K562 (cell line): ENCODE results near the gene PRPF38A. TPM values are rescaled to one million over a fixed set of nuclear protein-coding genes. Genes with fewer than 3 reads are reported as not detected.

Source experiments
- ATAC-seq: fragments of 200-7000 bp; cut with Tn5 transposase; 3 replicates; pipeline ENCODE4 v1.9.1; 2020; ENCODE audit warnings: moderate library complexity
- BruUV-seq: library from RNA; stranded (reverse); fragments of 400-500 nt; replicated peaks from 2 replicates; lab custom pipeline; 2021; lab: Mats Ljungman, UMichigan
- CTCF ChIA-PET: fragments of 300-600 bp; formaldehyde crosslinking; extraction: SDS; loops from one replicate; lab custom pipeline; 2021; ENCODE audit warnings: low intra/inter-chr PET ratio; lab: Yijun Ruan, JAX
- POLR2A ChIA-PET: fragments of 300-600, 350-650 bp; sonication (Branson Sonifier 250); formaldehyde crosslinking; extraction: SDS; loops from one replicate; lab custom pipeline; 2021; ENCODE audit warnings: antibody characterized with exemption, inconsistent platforms; lab: Yijun Ruan, JAX
- DNase-seq, 4 experiments: peaks; one replicate each; pipeline versions ENCODE4 v3.0.0 to v3.0.0-alpha.2; 2011 to 2018; ENCODE audit warnings: low spot score in 3 of 4, mixed read lengths in 3 of 4; ENCODE audit errors: extremely low read depth in 1 of 4
- FAIRE-seq: peaks from 2 replicates; lab custom pipeline; 2011; peaks lifted over from hg19 to GRCh38; lab: Jason Lieb, UNC
- H2AFZ ChIP-seq: 2 replicates; pipeline ENCODE4 v1.6.0; 2011; ENCODE audit warnings: low read depth, low read length, control low read depth, inconsistent platforms
- H3K27ac ChIP-seq: fragments of 200-600 bp; 3 replicates; pipeline ENCODE4 v1.8.0; 2011; ENCODE audit warnings: low read depth, mild to moderate bottlenecking, control low read depth, inconsistent platforms, low read length, moderate library complexity, mixed read lengths; ENCODE audit errors: extremely low read depth
- H3K27me3 ChIP-seq, 2 experiments: fragments of 300-600 bp in 1 of 2; 2 replicates in 1 of 2; 3 replicates in 1 of 2; pipeline versions ENCODE4 v1.6.0 to v1.8.0; 2011; ENCODE audit warnings: inconsistent platforms in 2 of 2, low read length in 2 of 2, mild to moderate bottlenecking in 1 of 2, mixed read lengths in 1 of 2, moderate library complexity in 1 of 2; ENCODE audit not compliant: control insufficient read depth in 2 of 2, insufficient read depth in 2 of 2
- H3K36me3 ChIP-seq: fragments of 300-600 bp; 3 replicates; pipeline ENCODE4 v1.8.0; 2011; ENCODE audit warnings: mild to moderate bottlenecking, low read length, inconsistent platforms; ENCODE audit not compliant: control insufficient read depth, insufficient read depth
- H3K4me1 ChIP-seq, 2 experiments: fragments of 200-600 bp in 1 of 2; replicated peaks in 1 of 2; 2 replicates in 1 of 2; 3 replicates in 1 of 2; pipeline versions ENCODE4 v1.5.1 to v1.8.0; 2011; ENCODE audit warnings: inconsistent platforms in 2 of 2, low read length in 2 of 2, mild to moderate bottlenecking in 1 of 2, mixed read lengths in 1 of 2, moderate library complexity in 1 of 2; ENCODE audit not compliant: control insufficient read depth in 2 of 2, insufficient read depth in 2 of 2
- H3K4me2 ChIP-seq: 2 replicates; pipeline ENCODE4 v1.6.1; 2011; ENCODE audit warnings: low read length, control low read depth, inconsistent platforms, mixed read lengths; ENCODE audit not compliant: insufficient read depth
- H3K4me3 ChIP-seq: fragments of 200-600 bp; sonication (generic), shearing (Covaris generic); 2 replicates; pipeline ENCODE4 v1.5.1; 2016; ENCODE audit warnings: control low read depth, inconsistent platforms
- H3K79me2 ChIP-seq: fragments of 200-600 bp; 3 replicates; pipeline ENCODE4 v1.8.0; 2011; ENCODE audit warnings: low read length, inconsistent platforms; ENCODE audit not compliant: control insufficient read depth, insufficient read depth
- H3K9ac ChIP-seq, 2 experiments: 2 replicates each; pipeline versions ENCODE4 v1.6.0 to v1.6.1; 2011; ENCODE audit warnings: low read depth in 2 of 2, low read length in 2 of 2, control low read depth in 1 of 2, inconsistent platforms in 1 of 2, mild to moderate bottlenecking in 1 of 2, mixed read lengths in 1 of 2; ENCODE audit not compliant: insufficient read depth in 1 of 2
- H3K9me1 ChIP-seq: one replicate; pipeline ENCODE4 v1.6.0; 2011; ENCODE audit warnings: inconsistent platforms, mild to moderate bottlenecking, low read length, moderate library complexity; ENCODE audit not compliant: control insufficient read depth, insufficient read depth
- H3K9me3 ChIP-seq: replicated peaks from 2 replicates; pipeline ENCODE4 v1.5.1; 2011; ENCODE audit warnings: low read depth, low read length, inconsistent platforms; ENCODE audit not compliant: control insufficient read depth, insufficient read depth
- H4K20me1 ChIP-seq: replicated peaks from 2 replicates; pipeline ENCODE4 v1.6.1; 2011; ENCODE audit warnings: low read length, inconsistent platforms, mixed read lengths; ENCODE audit not compliant: control insufficient read depth, insufficient read depth
- AFF1 ChIP-seq, 2 experiments: fragments of 450-650 bp; IDR thresholded peaks; 2 replicates each; pipeline ENCODE4 v1.6.1; 2018; ENCODE audit warnings: mild to moderate bottlenecking in 2 of 2, low read depth in 1 of 2; ENCODE audit not compliant: partially characterized antibody in 2 of 2
- C11orf30 ChIP-seq: fragments of 450-650 bp; IDR thresholded peaks from 2 replicates; pipeline ENCODE4 v1.6.1; 2016; ENCODE audit warnings: low read depth, mild to moderate bottlenecking
- CBFB ChIP-seq: sonication (generic); formaldehyde crosslinking; IDR thresholded peaks from 2 replicates; pipeline ENCODE4 v1.4.0; 2020; ENCODE audit warnings: mild to moderate bottlenecking, missing genetic modification reagents
- DNMT1 ChIP-seq: fragments of 450-650 bp; IDR thresholded peaks from 2 replicates; pipeline ENCODE4 v1.6.1; 2016; ENCODE audit warnings: antibody characterized with exemption, mild to moderate bottlenecking
- EP300 ChIP-seq: IDR thresholded peaks from 2 replicates; pipeline ENCODE4 v1.6.1; 2012; ENCODE audit warnings: low read length, improper control_type of control experiment
- ETV1 ChIP-seq: fragments of 450-650 bp; conservative IDR thresholded peaks from 2 replicates; pipeline ENCODE4 v1.6.1; 2016; ENCODE audit warnings: missing genetic modification characterization, control low read depth, low read depth, missing compliant biosample characterization
- HDAC2 ChIP-seq: fragments of 450-650 bp; IDR thresholded peaks from 2 replicates; pipeline ENCODE4 v1.6.1; 2016; ENCODE audit warnings: mild to moderate bottlenecking
- HMBOX1 ChIP-seq: sonication (generic); IDR thresholded peaks from 2 replicates; pipeline ENCODE4 v1.6.1; 2016
- MTA2 ChIP-seq: fragments of 450-650 bp; IDR thresholded peaks from 2 replicates; pipeline ENCODE4 v1.6.1; 2016; ENCODE audit warnings: low read depth
- PCBP1 ChIP-seq: fragments of 200-400 bp; formaldehyde crosslinking; IDR thresholded peaks from 2 replicates; pipeline ENCODE4 v1.6.1; 2018; ENCODE audit warnings: mild to moderate bottlenecking, low read depth, low read length; ENCODE audit not compliant: poor library complexity, severe bottlenecking
- TFAM ChIP-seq: fragments of 250-450 bp; sonication (Bioruptor Pico); conservative IDR thresholded peaks from 2 replicates; pipeline ENCODE4 v1.5.0; 2021; ENCODE audit warnings: mild to moderate bottlenecking, moderate library complexity
- ZBTB8A ChIP-seq: fragments of 450-650 bp; IDR thresholded peaks from 2 replicates; pipeline ENCODE4 v1.6.1; 2018; ENCODE audit warnings: mild to moderate bottlenecking, moderate library complexity; ENCODE audit not compliant: partially characterized antibody
- ZNF395 ChIP-seq: fragments of 200-800 bp; sonication (Bioruptor generic); IDR thresholded peaks from 2 replicates; pipeline ENCODE4 v1.6.1; 2017; ENCODE audit warnings: missing genetic modification characterization, missing compliant biosample characterization
- ZZZ3 ChIP-seq: fragments of 450-650 bp; IDR thresholded peaks from 2 replicates; pipeline ENCODE4 v1.6.1; 2016; ENCODE audit warnings: antibody characterized with exemption, mild to moderate bottlenecking, moderate library complexity
- WGBS: fragments of 100-300 bp; shearing (Covaris generic); methylation state at CpG from one replicate; pipeline ENCODE4 v1.1.6; 2016; ENCODE audit warnings: low coverage, mixed read lengths; ENCODE audit not compliant: insufficient coverage; ENCODE audit errors: missing lambda C conversion rate; 5-methylcytosine and 5-hydroxymethylcytosine counted together
- in situ Hi-C: fragments of 300-500 bp; cut with MboI; formaldehyde crosslinking; loops from 4 replicates; pipeline ENCODE4 v1.15.0; 2018; ENCODE audit warnings: inconsistent platforms, mixed read lengths
- intact Hi-C: fragments of 100-400 bp; cut with micrococcal nuclease; formaldehyde crosslinking; loops from 2 replicates; pipeline ENCODE4 v1.14.2; 2022
- polyA plus RNA-seq, 8 experiments: library from polyadenylated mRNA; depleted of rRNA in 4 of 8; stranded (reverse) in 5 of 8; unstranded in 3 of 8; fragments of >200 nt; fragmentation: Nextera tagmentation in 2 of 8; fragmentation: Illumina TruSeq in 1 of 8; extraction: Ambion mirVana in 2 of 8; extraction: Trizol in 1 of 8; gene quantifications; 2 replicates each; pipeline versions ENCODE4 v1.2.1 to v1.2.3, GENCODE V29; 2011 to 2014; ENCODE audit warnings: inconsistent platforms in 1 of 8, missing spikeins in 1 of 8
- total RNA-seq, 7 experiments: library from RNA; depleted of rRNA in 6 of 7; stranded (reverse); fragments of >200 nt in 6 of 7; fragmentation: Illumina TruSeq in 2 of 7; extraction: Trizol in 2 of 7; gene quantifications; 2 replicates each; pipeline versions ENCODE4 v1.2.1 to v1.2.3, GENCODE V29; 2011 to 2021; ENCODE audit warnings: low replicate concordance in 1 of 7

PRPF38A gene
- total and polyA plus RNA-seq, 9 of the 15 experiments (the other 6 are each of a cell fraction or from before 2014, with no cell fraction given), result 53.6 to 198 (median 89.2) TPM

- TF ChIP-seq HMBOX1 (peak; percentile 97), PCBP1 (no peak), C11orf30 (peak; percentile 52; the same call in 1 of the 2 replicates), ZNF395 (0 out of 2 replicates have a peak, but pooled peaks have one; percentile 18), ZBTB8A (no peak), DNMT1 (no peak), CBFB (no peak)
- TF ChIP-seq, all 486 proteins: peak for 17
Measured at GRCh38 chr1:52424231-52424636, 19.8 kb downstream of the PRPF38A start (continued).

- intact Hi-C loops, result no loop called here
- Histone ChIP-seq H3K4me1 (peaks cover 0 to 21% of the 10 kb centered on the region in 2 experiments; a peak in 4 of 5 replicates), H3K27ac (peak overlapping the region; percentile 56; the same call in 2 of the 3 replicates), H3K36me3 (peaks cover 48% of the 10 kb centered on the region; the same call in 2 of the 3 replicates), H3K27me3 (no peaks in the 10 kb centered on the region), H4K20me1 (no peaks in the 10 kb centered on the region), H3K9me3 (no peaks in the 10 kb centered on the region), H3K9me1 (no peaks in the 10 kb centered on the region), H3K79me2 (no peaks in the 10 kb centered on the region), H3K9ac (no peak overlapping the region), H2AFZ (no peak overlapping the region), H3K4me2 (no peak overlapping the region), H3K4me3 (no peak overlapping the region)
- no peak for FAIRE-seq
- 86% methylated on average over 1 of the region's 1 CpG for WGBS
- ChIA-PET POLR2A (interaction anchor here (0.6 to 2.1 kb wide), 6 partner anchors 8 to 235 kb away, joined by 3 to 10 read pairs (median 5); partner anchors contain the start of genes ORC1 and PRPF38A), CTCF (interaction anchor here (0.6 kb wide), 1 partner anchor 242 kb away, joined by 3 read pairs; no protein-coding TSS in a partner anchor)
- no peak for DNase-seq
- BruUV-seq, result no TSS peak
- in situ Hi-C loops, result no loop called here
- ATAC-seq, result peak; percentile 14
- peak in 1 of 2 experiments; percentile 2 for TF ChIP-seq AFF1 (IDR thresholded peaks at IDR 0.05; ENCODE audit: low read depth in 1 of 2, partially characterized antibody in 2 of 2)
- TF ChIP-seq EP300, result peak; percentile 56; the same call in 1 of the 2 replicates
- no peak for TF ChIP-seq TFAM (CRISPR knock-in tag)
- TF ChIP-seq HDAC2, result no peak
- no peak for TF ChIP-seq MTA2
- no peak for TF ChIP-seq ZZZ3
- 0 out of 2 replicates have a peak, but pooled peaks have one; percentile 47 for TF ChIP-seq ETV1
Measured at GRCh38 chr1:52424813-52425212, 20.4 kb downstream of the PRPF38A start.
